A549 (cell line): Measurements from ENCODE around the gene CASP7. TPM values are rescaled to one million over a fixed set of nuclear protein-coding genes. Genes with fewer than 3 reads are reported as not detected.

Experiments used
- ATAC-seq, 2 experiments: fragments of 200-7000 bp in 1 of 2; fragments of >200 bp in 1 of 2; cut with Nextera tagmentation in 1 of 2; cut with Tn5 transposase in 1 of 2; 3 replicates each; pipeline versions ENCODE4 v1.8.0 to v1.9.1; 2018 to 2020; ENCODE audit warnings: mild to moderate bottlenecking in 1 of 2, moderate library complexity in 1 of 2
- CTCF ChIA-PET: fragments of 300-600 bp; sonication (Branson Sonifier 250); formaldehyde crosslinking; extraction: SDS; loops from one replicate; lab custom pipeline; 2021; ENCODE audit warnings: antibody characterized with exemption, inconsistent platforms; lab: Yijun Ruan, JAX
- POLR2A ChIA-PET: fragments of 350-600 bp; formaldehyde crosslinking; extraction: SDS; loops from one replicate; lab custom pipeline; 2021; ENCODE audit warnings: antibody characterized with exemption, inconsistent platforms; lab: Yijun Ruan, JAX
- DNase-seq, 2 experiments: peaks; one replicate each; pipeline versions ENCODE4 v3.0.0 to v3.0.0-alpha.2; 2011 to 2016; ENCODE audit warnings: low read depth in 1 of 2, low spot score in 1 of 2
- FAIRE-seq: peaks from 2 replicates; lab custom pipeline; 2011; peaks lifted over from hg19 to GRCh38; lab: Jason Lieb, UNC
- H3K27ac ChIP-seq, 2 experiments: fragments of >200 bp; sonication (Bioruptor Twin); formaldehyde crosslinking; 3 replicates each; pipeline ENCODE4 v1.5.1; 2016 to 2017
- H3K4me1 ChIP-seq: fragments of >200 bp; sonication (Bioruptor Twin); formaldehyde crosslinking; 3 replicates; pipeline ENCODE4 v1.6.1; 2016
- H3K4me2 ChIP-seq: fragments of >200 bp; sonication (Bioruptor Twin); formaldehyde crosslinking; 3 replicates; pipeline ENCODE4 v1.6.1; 2016
- H3K4me3 ChIP-seq: fragments of >200 bp; sonication (Bioruptor Twin); formaldehyde crosslinking; 3 replicates; pipeline ENCODE4 v1.5.1; 2016
- H3K9me3 ChIP-seq: fragments of >200 bp; sonication (Bioruptor Twin); formaldehyde crosslinking; 3 replicates; pipeline ENCODE4 v1.6.1; 2016
- BHLHE40 ChIP-seq: IDR thresholded peaks from 2 replicates; pipeline ENCODE4 v1.6.1; 2012; ENCODE audit warnings: low read depth, low read length, inconsistent platforms
- CEBPB ChIP-seq, 2 experiments: fragments of >200 bp in 1 of 2; sonication (Bioruptor Twin) in 1 of 2; formaldehyde crosslinking in 1 of 2; IDR thresholded peaks; 2 replicates each; pipeline ENCODE4 v1.6.1; 2012 to 2016
- EHF ChIP-seq: fragments of 250-450 bp; sonication (Bioruptor Pico); IDR thresholded peaks from 2 replicates; pipeline ENCODE4 v1.5.0; 2020; ENCODE audit warnings: mild to moderate bottlenecking
- EHMT2 ChIP-seq: fragments of 200-600 bp; sonication (generic); IDR thresholded peaks from 2 replicates; pipeline ENCODE4 v1.6.1; 2016; ENCODE audit warnings: antibody characterized with exemption, low read depth, mild to moderate bottlenecking, moderate library complexity
- FOXS1 ChIP-seq: fragments of 250-450 bp; sonication (Bioruptor Pico); IDR thresholded peaks from 2 replicates; pipeline ENCODE4 v1.5.0; 2020; ENCODE audit warnings: mild to moderate bottlenecking, moderate library complexity
- GATA3 ChIP-seq: IDR thresholded peaks from 2 replicates; pipeline ENCODE4 v1.6.1; 2012; ENCODE audit warnings: borderline replicate concordance
- JUNB ChIP-seq: fragments of >200 bp; sonication (Bioruptor Twin); formaldehyde crosslinking; IDR thresholded peaks from 2 replicates; pipeline ENCODE4 v1.6.1; 2016
- KDM5A ChIP-seq: fragments of 200-600 bp; sonication (generic); IDR thresholded peaks from 2 replicates; pipeline ENCODE4 v1.6.1; 2016; ENCODE audit warnings: antibody characterized with exemption, mild to moderate bottlenecking
- NFE2L2 ChIP-seq: fragments of 150-350 bp; conservative IDR thresholded peaks from 2 replicates; pipeline ENCODE4 v1.6.1; 2014; ENCODE audit warnings: low read length
- NR3C1 ChIP-seq: fragments of >200 bp; sonication (Bioruptor Twin); formaldehyde crosslinking; IDR thresholded peaks from 3 replicates; pipeline ENCODE4 v1.6.1; 2017
- PHF8 ChIP-seq: fragments of 200-600 bp; sonication (generic); IDR thresholded peaks from 2 replicates; pipeline ENCODE4 v1.6.1; 2016; ENCODE audit warnings: low read depth, mild to moderate bottlenecking, antibody characterized with exemption, moderate library complexity, borderline replicate concordance
- POLR2AphosphoS2 ChIP-seq: conservative IDR thresholded peaks from 2 replicates; pipeline ENCODE4 v1.6.1; 2012; ENCODE audit warnings: low read length, improper control_type of control experiment, inconsistent platforms
- RCOR1 ChIP-seq: fragments of 150-350 bp; IDR thresholded peaks from 2 replicates; pipeline ENCODE4 v1.6.1; 2014; ENCODE audit warnings: antibody characterized with exemption, low read length, low read depth
- RNF2 ChIP-seq: fragments of 200-600 bp; sonication (generic); IDR thresholded peaks from 2 replicates; pipeline ENCODE4 v1.6.1; 2016; ENCODE audit warnings: low read depth, mild to moderate bottlenecking, antibody characterized with exemption, moderate library complexity, borderline replicate concordance
- SREBF2 ChIP-seq: fragments of 450-650 bp; IDR thresholded peaks from 2 replicates; pipeline ENCODE4 v1.6.1; 2014; ENCODE audit warnings: mild to moderate bottlenecking, moderate library complexity
- TFCP2L1 ChIP-seq: fragments of 250-450 bp; sonication (Bioruptor Pico); IDR thresholded peaks from 2 replicates; pipeline ENCODE4 v1.5.0; 2021; ENCODE audit warnings: mild to moderate bottlenecking
- ZNF302 ChIP-seq: fragments of 250-450 bp; sonication (Bioruptor Pico); IDR thresholded peaks from 2 replicates; pipeline ENCODE4 v1.9.0; 2021; ENCODE audit warnings: inconsistent platforms, mild to moderate bottlenecking, moderate library complexity
- WGBS: methylation state at CpG from one replicate; pipeline ENCODE4 v1.1.6; 2017; ENCODE audit errors: missing lambda C conversion rate; 5-methylcytosine and 5-hydroxymethylcytosine counted together
- polyA plus RNA-seq, 4 experiments: library from polyadenylated mRNA; depleted of rRNA in 3 of 4; stranded (reverse); fragments of >200 nt; fragmentation: RNase III in 1 of 4; extraction: RNeasy Plus Mini Kit Qiagen cat#74134 plus additional on column Dnase treatment in 1 of 4; gene quantifications; 2 replicates in 3 of 4; 3 replicates in 1 of 4; pipeline ENCODE4 v1.2.3, GENCODE V29; 2011 to 2017
- TF ChIP-seq, protein P1 (sequence below): IDR thresholded peaks from 2 replicates; pipeline ENCODE4 v1.6.1; 2012
- TF ChIP-seq, protein P2 (sequence below): fragments of 450-650 bp; IDR thresholded peaks from 2 replicates; pipeline ENCODE4 v1.6.1; 2014; ENCODE audit warnings: antibody characterized with exemption
- TF ChIP-seq, protein P3 (sequence below): fragments of >200 bp; sonication (Bioruptor Twin); formaldehyde crosslinking; IDR thresholded peaks from 3 replicates; pipeline ENCODE4 v1.6.1; 2016
- TF ChIP-seq, protein P4 (sequence below): fragments of >200 bp; sonication (Bioruptor Twin); formaldehyde crosslinking; IDR thresholded peaks from 3 replicates; pipeline ENCODE4 v1.5.1; 2016

CASP7 gene
- polyA plus RNA-seq, 2 of the 4 experiments (the other 2 are of a cell fraction), result 22.6 to 29.7 TPM

DNA sequence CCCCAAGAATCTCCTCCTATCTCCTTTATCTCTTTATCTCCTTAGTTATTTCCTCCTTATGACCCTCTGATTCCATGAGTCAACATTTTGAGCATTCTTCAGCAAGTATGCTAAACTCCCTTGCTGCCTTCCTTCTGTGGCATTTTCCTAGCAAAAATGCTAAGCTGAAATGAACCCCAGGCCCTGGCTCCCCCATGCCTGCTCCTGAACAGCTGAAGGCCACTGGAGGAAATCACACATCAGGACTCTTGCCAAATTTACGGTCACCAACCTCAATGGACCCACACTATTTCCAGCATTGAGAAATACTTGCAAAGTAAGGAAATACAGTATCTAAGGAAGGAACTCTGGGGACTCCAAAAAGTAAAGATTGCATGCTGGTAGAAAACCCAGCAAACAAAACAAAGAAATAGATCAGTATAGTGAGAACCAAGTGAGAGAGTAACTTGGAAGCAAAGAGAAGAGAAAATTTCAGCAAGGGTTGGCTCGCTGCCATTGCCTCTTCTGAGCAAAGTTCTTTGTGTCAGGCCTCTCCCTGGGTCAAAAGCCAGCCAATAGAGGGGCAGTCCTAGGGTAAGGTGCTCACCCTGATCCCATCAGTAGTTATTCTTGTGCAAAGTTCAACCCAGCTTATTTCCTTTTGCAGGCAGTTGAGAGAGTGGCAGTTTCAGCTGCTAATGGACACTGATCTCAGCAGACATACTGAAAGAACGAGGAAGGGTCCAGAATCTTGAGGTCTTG is 66.7 kb downstream of the CASP7 start (continued):
- no peak for TF ChIP-seq PHF8
- TF ChIP-seq NFE2L2, result no peak
- TF ChIP-seq ZNF302 (CRISPR knock-in tag), result no peak
- TF ChIP-seq CEBPB (IDR thresholded peaks at IDR 0.05), result 0 out of 4 replicates have a peak, but pooled peaks of 1 of the 2 experiments have one; percentile 4
- no peak for TF ChIP-seq BHLHE40
- TF ChIP-seq, protein P1, sequence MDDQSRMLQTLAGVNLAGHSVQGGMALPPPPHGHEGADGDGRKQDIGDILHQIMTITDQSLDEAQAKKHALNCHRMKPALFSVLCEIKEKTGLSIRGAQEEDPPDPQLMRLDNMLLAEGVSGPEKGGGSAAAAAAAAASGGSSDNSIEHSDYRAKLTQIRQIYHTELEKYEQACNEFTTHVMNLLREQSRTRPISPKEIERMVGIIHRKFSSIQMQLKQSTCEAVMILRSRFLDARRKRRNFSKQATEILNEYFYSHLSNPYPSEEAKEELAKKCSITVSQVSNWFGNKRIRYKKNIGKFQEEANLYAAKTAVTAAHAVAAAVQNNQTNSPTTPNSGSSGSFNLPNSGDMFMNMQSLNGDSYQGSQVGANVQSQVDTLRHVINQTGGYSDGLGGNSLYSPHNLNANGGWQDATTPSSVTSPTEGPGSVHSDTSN, result no peak

DNA sequence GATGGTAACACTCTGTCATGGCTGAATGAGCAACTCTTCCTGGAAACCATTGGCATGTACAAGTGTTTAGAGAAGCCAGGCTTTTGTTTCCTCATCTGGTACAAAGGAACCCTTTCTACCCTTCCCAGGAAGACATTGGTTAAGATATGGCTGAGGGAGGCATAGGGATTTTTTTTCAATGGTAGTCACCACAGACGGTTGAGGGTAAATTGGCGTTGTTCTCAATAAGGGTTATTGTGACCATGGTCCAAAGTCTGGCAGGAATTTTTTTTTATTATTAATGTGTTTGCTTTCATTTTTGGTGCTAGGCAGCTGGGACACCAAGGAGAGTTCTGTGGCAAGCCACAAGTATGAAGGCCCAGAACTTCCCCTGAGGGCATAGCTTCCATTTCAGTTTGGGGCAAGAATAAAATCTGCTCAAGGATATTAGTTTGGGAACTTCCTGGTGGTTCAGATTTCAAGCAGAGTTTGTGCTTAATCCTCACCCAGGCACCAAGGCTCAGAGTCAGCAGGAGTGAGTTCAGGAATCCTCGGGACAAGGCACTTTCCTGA is 71.5 kb downstream of the CASP7 start, which contains the start of gene PLEKHS1:
Gene PLEKHS1, plus strand, starts transcription at position 502 of the 552 bp plus-strand sequence. CDS start 3,596 bp downstream, outside the sequence.
- no peak for DNase-seq
- WGBS, result 88% methylated on average over 3 of the region's 3 CpGs
- no peak within 1 kb of the TSS for H3K27ac ChIP-seq
- H3K4me3 ChIP-seq, result no peak within 1 kb of the TSS
- no peak for TF ChIP-seq GATA3
- TF ChIP-seq TFCP2L1 (CRISPR knock-in tag), result no peak
- TF ChIP-seq FOXS1 (CRISPR knock-in tag), result no peak
- no peak for TF ChIP-seq ZNF302 (CRISPR knock-in tag)
- TF ChIP-seq KDM5A, result no peak
- no peak for TF ChIP-seq JUNB
- no peak for TF ChIP-seq NR3C1
- TF ChIP-seq, protein P1, result no peak
- no peak for TF ChIP-seq EHF (CRISPR knock-in tag)
- TF ChIP-seq, protein P2, sequence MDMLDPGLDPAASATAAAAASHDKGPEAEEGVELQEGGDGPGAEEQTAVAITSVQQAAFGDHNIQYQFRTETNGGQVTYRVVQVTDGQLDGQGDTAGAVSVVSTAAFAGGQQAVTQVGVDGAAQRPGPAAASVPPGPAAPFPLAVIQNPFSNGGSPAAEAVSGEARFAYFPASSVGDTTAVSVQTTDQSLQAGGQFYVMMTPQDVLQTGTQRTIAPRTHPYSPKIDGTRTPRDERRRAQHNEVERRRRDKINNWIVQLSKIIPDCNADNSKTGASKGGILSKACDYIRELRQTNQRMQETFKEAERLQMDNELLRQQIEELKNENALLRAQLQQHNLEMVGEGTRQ, result no peak
- no peak for TF ChIP-seq RCOR1
- no peak for TF ChIP-seq EHMT2
- TF ChIP-seq, protein P3, sequence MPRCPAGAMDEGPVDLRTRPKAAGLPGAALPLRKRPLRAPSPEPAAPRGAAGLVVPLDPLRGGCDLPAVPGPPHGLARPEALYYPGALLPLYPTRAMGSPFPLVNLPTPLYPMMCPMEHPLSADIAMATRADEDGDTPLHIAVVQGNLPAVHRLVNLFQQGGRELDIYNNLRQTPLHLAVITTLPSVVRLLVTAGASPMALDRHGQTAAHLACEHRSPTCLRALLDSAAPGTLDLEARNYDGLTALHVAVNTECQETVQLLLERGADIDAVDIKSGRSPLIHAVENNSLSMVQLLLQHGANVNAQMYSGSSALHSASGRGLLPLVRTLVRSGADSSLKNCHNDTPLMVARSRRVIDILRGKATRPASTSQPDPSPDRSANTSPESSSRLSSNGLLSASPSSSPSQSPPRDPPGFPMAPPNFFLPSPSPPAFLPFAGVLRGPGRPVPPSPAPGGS, result no peak
- no peak for TF ChIP-seq SREBF2
- TF ChIP-seq RNF2, result no peak
- TF ChIP-seq POLR2AphosphoS2, result no peak
- TF ChIP-seq, all 56 proteins: peak for 0
- ChIA-PET CTCF (interaction anchor here (0.7 to 1.3 kb wide), 3 partner anchors 20 to 341 kb away, joined by 3 read pairs; no protein-coding TSS in a partner anchor), POLR2A (no interaction called here)
- no peak within 1 kb of the TSS for H3K4me2 ChIP-seq
- no peak for ATAC-seq
- H3K4me1 ChIP-seq, result peaks cover 31% of the 10 kb centered on the region
- H3K9me3 ChIP-seq, result no peaks in the 10 kb centered on the region
- FAIRE-seq, result no peak

DNA sequence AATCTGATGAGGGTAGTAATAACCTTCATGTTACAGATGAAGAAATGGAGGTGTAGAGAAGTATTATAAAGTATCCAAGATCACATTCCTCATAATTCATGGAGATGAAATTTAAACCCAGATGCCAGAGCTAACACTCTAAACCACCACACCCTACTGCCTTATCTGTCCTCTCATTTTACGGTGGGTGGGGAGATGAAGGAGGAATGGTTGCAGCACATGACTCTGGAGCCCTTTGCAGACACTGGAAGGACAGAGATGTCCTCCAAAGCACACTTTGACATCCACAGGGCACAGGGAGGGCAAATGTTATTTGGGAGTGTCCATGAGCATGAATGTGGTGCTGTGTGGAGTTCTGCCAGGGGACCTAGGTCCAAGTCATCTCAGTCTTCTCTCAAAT is 72.8 kb downstream of the CASP7 start:
- POLR2A ChIA-PET, result no interaction called here
- DNase-seq, result no peak
- WGBS, result 17% methylated on average over 1 of the region's 1 CpG
- no peaks in the 10 kb centered on the region for H3K9me3 ChIP-seq
- H3K27ac ChIP-seq, result no peak overlapping the region
- TF ChIP-seq, protein P4, sequence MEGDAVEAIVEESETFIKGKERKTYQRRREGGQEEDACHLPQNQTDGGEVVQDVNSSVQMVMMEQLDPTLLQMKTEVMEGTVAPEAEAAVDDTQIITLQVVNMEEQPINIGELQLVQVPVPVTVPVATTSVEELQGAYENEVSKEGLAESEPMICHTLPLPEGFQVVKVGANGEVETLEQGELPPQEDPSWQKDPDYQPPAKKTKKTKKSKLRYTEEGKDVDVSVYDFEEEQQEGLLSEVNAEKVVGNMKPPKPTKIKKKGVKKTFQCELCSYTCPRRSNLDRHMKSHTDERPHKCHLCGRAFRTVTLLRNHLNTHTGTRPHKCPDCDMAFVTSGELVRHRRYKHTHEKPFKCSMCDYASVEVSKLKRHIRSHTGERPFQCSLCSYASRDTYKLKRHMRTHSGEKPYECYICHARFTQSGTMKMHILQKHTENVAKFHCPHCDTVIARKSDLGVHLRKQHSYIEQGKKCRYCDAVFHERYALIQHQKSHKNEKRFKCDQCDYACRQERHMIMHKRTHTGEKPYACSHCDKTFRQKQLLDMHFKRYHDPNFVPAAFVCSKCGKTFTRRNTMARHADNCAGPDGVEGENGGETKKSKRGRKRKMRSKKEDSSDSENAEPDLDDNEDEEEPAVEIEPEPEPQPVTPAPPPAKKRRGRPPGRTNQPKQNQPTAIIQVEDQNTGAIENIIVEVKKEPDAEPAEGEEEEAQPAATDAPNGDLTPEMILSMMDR, result no peak
- peaks cover 18% of the 10 kb centered on the region for H3K4me1 ChIP-seq
- no peak for ATAC-seq
- no peak overlapping the region for H3K4me3 ChIP-seq
- CTCF ChIA-PET, result interaction anchor here (0.8 to 2.0 kb wide), 7 partner anchors 11 to 358 kb away, joined by 3 to 4 read pairs (median 3); no protein-coding TSS in a partner anchor
- no peak for FAIRE-seq
- H3K4me2 ChIP-seq, result no peak overlapping the region
